Ovary (tissue), 9 donors: Measurements from ENCODE around the gene INPP5A. TPM values are rescaled to one million over a fixed set of nuclear protein-coding genes. Genes with fewer than 3 reads are reported as not detected.
A peak's percentile ranks its signal among the peaks of the same experiment; 100 is the strongest.
"Not testable (repeated sequence)": the region's sequence is repeated elsewhere in the genome, so short reads cannot be mapped to it uniquely, and the experiment has no call there.

Experiments
- DNase-seq, 5 donors: peaks; one replicate each; pipeline ENCODE4 v3.0.0-alpha.2; 2019 to 2020
- H3K27ac ChIP-seq, 2 donors: fragments of 200-600 bp; one replicate each; pipeline versions ENCODE4 v1.5.1 to v1.8.0; 2019 to 2022
- H3K27me3 ChIP-seq: fragments of 200-600 bp; one replicate; pipeline ENCODE4 v1.8.0; 2022
- H3K36me3 ChIP-seq: fragments of 200-600 bp; sonication (generic); one replicate; pipeline ENCODE4 v1.5.1; 2019
- H3K4me1 ChIP-seq: one replicate; pipeline ENCODE4 v1.8.1; 2013; ENCODE audit warnings: mild to moderate bottlenecking, moderate library complexity; ENCODE audit not compliant: insufficient read depth
- H3K4me3 ChIP-seq: fragments of 200-600 bp; sonication (generic); one replicate; pipeline ENCODE4 v1.5.1; 2017
- H3K9me3 ChIP-seq, 2 donors: fragments of 200-600 bp in 1 of 2; sonication (generic) in 1 of 2; one replicate each; pipeline versions ENCODE4 v1.5.1 to v1.8.1; 2013 to 2019; ENCODE audit warnings: mild to moderate bottlenecking in 1 of 2, moderate library complexity in 1 of 2
- CTCF ChIP-seq, 3 donors: fragments of 450-650 bp in 2 of 3; fragments of 200-600 bp in 1 of 3; IDR thresholded peaks; one replicate each; pipeline versions ENCODE4 v1.5.1 to v1.8.0; 2016 to 2022; ENCODE audit warnings: antibody characterized with exemption in 3 of 3, mild to moderate bottlenecking in 1 of 3
- EP300 ChIP-seq: sonication (generic); formaldehyde crosslinking; IDR thresholded peaks from one replicate; pipeline ENCODE4 v1.6.1; 2017; ENCODE audit warnings: antibody characterized with exemption
- POLR2A ChIP-seq: fragments of 450-650 bp; IDR thresholded peaks from one replicate; pipeline ENCODE4 v1.6.1; 2017; ENCODE audit warnings: antibody characterized with exemption, mild to moderate bottlenecking, moderate library complexity
- WGBS, 3 donors: extraction: QIAGEN DNeasy Blood & Tissue Kit in 1 of 3; methylation state at CpG; one replicate each; pipeline versions ENCODE4 v1.1.5 to v1.1.7; 2013 to 2017; 5-methylcytosine and 5-hydroxymethylcytosine counted together
- intact Hi-C, 4 donors: fragments of 100-400 bp; cut with DNase I; formaldehyde crosslinking; loops; one replicate each; pipeline versions ENCODE4 v1.11.0 to v1.15.1; 2022 to 2023
- polyA plus RNA-seq, 2 donors: library from polyadenylated mRNA; stranded (reverse); fragments of 200-250 nt in 1 of 2; fragments of 350-450 nt in 1 of 2; fragmentation: Illumina TruSeq in 1 of 2; extraction: RNeasy Lipid Tissue Mini Kit (QIAGEN cat#74804) in 1 of 2; gene quantifications; one replicate each; pipeline ENCODE4 v1.2.3, GENCODE V29; 2013 to 2014
- total RNA-seq, 7 donors: library from RNA; depleted of rRNA in 2 of 7; stranded (reverse); fragments of >200 nt in 2 of 7; fragmentation: NEBNext Ultra II Directional in 3 of 7; extraction: Animal tissue kit (Norgen Biotek cat#: 25700) in 3 of 7; gene quantifications; one replicate each; pipeline versions ENCODE4 v1.1.0 to v1.2.4, GENCODE V29; 2016 to 2023
- donor health status: DM: no; HTN: no; CAD: no; lungs with moderate emphysema.
- donor health status: DM: no; HTN: no; CAD: no.
- donor health status: Bipolar disorder and iron deficiency.
- donor health status: DM: yes; HTN: yes; CAD: no.
- donor health status: DM: no; HTN: no; CAD: no.
- donor health status: DM: yes; HTN: yes; CAD: no.

The INPP5A gene
- total and polyA plus RNA-seq, 9 donors: 19.8 to 41.2 (median 35.3) TPM

- no peak overlapping the region for H3K27ac ChIP-seq
- H3K36me3 ChIP-seq: no peaks in the 10 kb centered on the region
- no peaks in the 10 kb centered on the region for H3K9me3 ChIP-seq
- H3K4me3 ChIP-seq: no peak overlapping the region
- 42 to 58% (median 48%) methylated on average over 18 of the region's 18 CpGs for WGBS, 3 donors
- no peak for DNase-seq
- H3K4me1 ChIP-seq: no peaks in the 10 kb centered on the region
- TF ChIP-seq POLR2A (no peak), EP300 (no peak), CTCF (IDR thresholded peaks at IDR 0.05) (no peak)
- no peaks in the 10 kb centered on the region for H3K27me3 ChIP-seq
- intact Hi-C loops: no loop called here
These were observed 277.7 kb downstream of the INPP5A start for GRCh38 chr10:132815168-132815857.

GRCh38 chr10:132816718-132817117 lies 279.1 kb downstream of the INPP5A start:
- no peaks in the 10 kb centered on the region for H3K9me3 ChIP-seq
- no peak overlapping the region for H3K4me3 ChIP-seq
- no peaks in the 10 kb centered on the region for H3K36me3 ChIP-seq
- no peak for TF ChIP-seq CTCF (IDR thresholded peaks at IDR 0.05)
- TF ChIP-seq EP300: no peak
- TF ChIP-seq POLR2A: no peak
- no peak for DNase-seq
- H3K27me3 ChIP-seq: no peaks in the 10 kb centered on the region
- H3K4me1 ChIP-seq: no peaks in the 10 kb centered on the region
- no peak overlapping the region for H3K27ac ChIP-seq
- intact Hi-C loops: no loop called here
- 78 to 81% (median 79%) methylated on average over 12 of the region's 12 CpGs for WGBS, 3 donors

GRCh38 chr10:132817701-132818211 lies 280.2 kb downstream of the INPP5A start:
- DNase-seq: peak in 1 of 5 donors; percentile 15
- intact Hi-C loops: no loop called here
- Histone ChIP-seq H3K4me3 (no peak overlapping the region), H3K4me1 (no peaks in the 10 kb centered on the region), H3K9me3 (no peaks in the 10 kb centered on the region), H3K27ac (no peak overlapping the region), H3K27me3 (no peaks in the 10 kb centered on the region), H3K36me3 (no peaks in the 10 kb centered on the region)
- no peak for TF ChIP-seq EP300
- TF ChIP-seq POLR2A: no peak
- no peak for TF ChIP-seq CTCF (IDR thresholded peaks at IDR 0.05)
- WGBS, 3 donors: 75 to 80% (median 77%) methylated on average over 29 of the region's 29 CpGs

GRCh38 chr10:132820056-132820455 lies 282.5 kb downstream of the INPP5A start:
- H3K9me3 ChIP-seq: no peaks in the 10 kb centered on the region

GRCh38 chr10:132825783-132826523 lies 288.4 kb downstream of the INPP5A start:
- intact Hi-C loops, H3K4me1 ChIP-seq, H3K36me3 ChIP-seq, H3K4me3 ChIP-seq, H3K27me3 ChIP-seq, H3K27ac ChIP-seq, H3K9me3 ChIP-seq: not testable (repeated sequence)
- peak in 1 of 5 donors; percentile 3 for DNase-seq
- WGBS, 3 donors: 86 to 94% (median 93%) methylated on average over 33 to 34 of the region's 34 CpGs

More at GRCh38 chr10:132820056-132820455, 282.5 kb downstream of the INPP5A start:
- no peak overlapping the region for H3K27ac ChIP-seq
- no peaks in the 10 kb centered on the region for H3K36me3 ChIP-seq
- TF ChIP-seq EP300: no peak
- TF ChIP-seq CTCF (IDR thresholded peaks at IDR 0.05): no peak
- no peak for TF ChIP-seq POLR2A
- H3K4me1 ChIP-seq: no peaks in the 10 kb centered on the region
- H3K4me3 ChIP-seq: no peak overlapping the region
- intact Hi-C loops: no loop called here
- no peak for DNase-seq
- H3K27me3 ChIP-seq: no peaks in the 10 kb centered on the region
- WGBS, 3 donors: 90 to 91% (median 90%) methylated on average over 13 of the region's 13 CpGs
